8988T (cell line): ENCODE data around the gene ABCC3.

ENCODE experiments used
- DNase-seq: peaks from one replicate; pipeline ENCODE4 v3.0.0; 2011

ABCC3 gene

GRCh38 chr17:50627782-50628601 is 6.7 kb upstream of the ABCC3 start:
- peak; percentile 19 for DNase-seq

- DNase-seq: no peak
Observed at GRCh38 chr17:50629902-50630301, 4.8 kb upstream of the ABCC3 start.

GRCh38 chr17:50630524-50631194 is 4.0 kb upstream of the ABCC3 start:
- peak; percentile 98 for DNase-seq

GRCh38 chr17:50631195-50631907 is 3.3 kb upstream of the ABCC3 start:
- peak; percentile 29 for DNase-seq

GRCh38 chr17:50631908-50632571 is 2.6 kb upstream of the ABCC3 start:
- DNase-seq: peak; percentile 33

- DNase-seq: peak; percentile 35
Observed at GRCh38 chr17:50632637-50633036, 2.0 kb upstream of the ABCC3 start.

GRCh38 chr17:50633683-50634082 is 998 bp upstream of the ABCC3 start:
- peak; percentile 23 for DNase-seq

GRCh38 chr17:50634915-50635731 is 442 bp downstream of the ABCC3 start:
- peak; percentile 79 for DNase-seq

- DNase-seq: no peak
Observed at GRCh38 chr17:50635732-50635981, 976 bp downstream of the ABCC3 start.

- DNase-seq: no peak
Observed at GRCh38 chr17:50635982-50636803, 1.5 kb downstream of the ABCC3 start.

GRCh38 chr17:50636804-50637195 is 2.1 kb downstream of the ABCC3 start:
- no peak for DNase-seq

- DNase-seq: no peak
Observed at GRCh38 chr17:50637829-50638605, 3.3 kb downstream of the ABCC3 start.

GRCh38 chr17:50638606-50638965 is 3.9 kb downstream of the ABCC3 start:
- no peak for DNase-seq

GRCh38 chr17:50638966-50639713 is 4.5 kb downstream of the ABCC3 start:
- peak; percentile 89 for DNase-seq

GRCh38 chr17:50640686-50641351 is 6.1 kb downstream of the ABCC3 start:
- no peak for DNase-seq

- no peak for DNase-seq
Observed at GRCh38 chr17:50641357-50641756, 6.7 kb downstream of the ABCC3 start.

- no peak for DNase-seq
Observed at GRCh38 chr17:50642071-50642721, 7.5 kb downstream of the ABCC3 start.

GRCh38 chr17:50642722-50643656 is 8.3 kb downstream of the ABCC3 start:
- DNase-seq: no peak
